Transverse colon (tissue), 4 donors: ENCODE results near the gene APOL3. TPM values are rescaled to one million over a fixed set of nuclear protein-coding genes. Genes with fewer than 3 reads are reported as not detected.

ENCODE experiments used
- DNase-seq: peaks from one replicate; pipeline ENCODE4 v3.0.0-alpha.2; 2019
- H3K27ac ChIP-seq, 4 donors: fragments of 200-600 bp; sonication (generic); 2 replicates each; pipeline ENCODE4 v1.5.1; 2016 to 2018; ENCODE audit warnings: inconsistent platforms in 4 of 4
- H3K27me3 ChIP-seq: fragments of 200-600 bp; sonication (generic); 2 replicates; pipeline ENCODE4 v1.5.1; 2017; ENCODE audit warnings: inconsistent platforms
- H3K36me3 ChIP-seq, 4 donors: fragments of 200-600 bp; sonication (generic); 2 replicates each; pipeline ENCODE4 v1.5.1; 2017 to 2019; ENCODE audit warnings: inconsistent platforms in 4 of 4
- H3K4me1 ChIP-seq, 4 donors: fragments of 200-600 bp; sonication (generic); 2 replicates each; pipeline ENCODE4 v1.5.1; 2017 to 2020; ENCODE audit warnings: inconsistent platforms in 4 of 4
- H3K4me3 ChIP-seq, 4 donors: fragments of 200-600 bp; sonication (generic); 1 replicate in 1 of 4; 2 replicates in 3 of 4; pipeline versions ENCODE4 v1.5.1 to v1.6.1; 2017 to 2019; ENCODE audit warnings: inconsistent platforms in 4 of 4
- H3K9me3 ChIP-seq, 2 donors: fragments of 200-600 bp; sonication (generic); 2 replicates each; pipeline ENCODE4 v1.5.1; 2017 to 2019; ENCODE audit warnings: inconsistent platforms in 2 of 2
- EP300 ChIP-seq: sonication (generic); formaldehyde crosslinking; IDR thresholded peaks from one replicate; pipeline ENCODE4 v1.6.1; 2017; ENCODE audit warnings: antibody characterized with exemption, low read depth
- POLR2A ChIP-seq: fragments of 450-650 bp; IDR thresholded peaks from one replicate; pipeline ENCODE4 v1.6.1; 2016; ENCODE audit warnings: antibody characterized with exemption, mild to moderate bottlenecking, moderate library complexity
- POLR2AphosphoS5 ChIP-seq, 3 donors: sonication (generic); formaldehyde crosslinking; IDR thresholded peaks; one replicate each; pipeline ENCODE4 v1.6.1; 2016; ENCODE audit warnings: antibody characterized with exemption in 3 of 3
- WGBS, 2 donors: methylation state at CpG; one replicate each; pipeline ENCODE4 v1.1.5; 2018; ENCODE audit warnings: low coverage in 1 of 2; 5-methylcytosine and 5-hydroxymethylcytosine counted together
- in situ Hi-C, 4 donors: fragments of 200-750 bp; cut with MboI; loops; one replicate each; pipeline versions ENCODE4 v1.15.0 to v1.15.1; 2017; ENCODE audit warnings: low sequenced_read_pairs in 3 of 4, low pct_ligation_motif_present in 1 of 4, low pct_unique_long_range_greater_than_20kb in 1 of 4
- intact Hi-C: fragments of 100-400 bp; cut with DNase I; formaldehyde crosslinking; loops from one replicate; pipeline ENCODE4 v1.15.1; 2023; ENCODE audit warnings: low total_unique reads
- total RNA-seq, 4 donors: library from RNA; depleted of rRNA; stranded (reverse); fragments of >200 nt; gene quantifications; one replicate each; pipeline ENCODE4 v1.1.0, GENCODE V29; 2016
- TF ChIP-seq, protein P1 (sequence below), 5 experiments: fragments of 200-600 bp in 3 of 5; fragments of 450-650 bp in 2 of 5; sonication (generic) in 3 of 5; IDR thresholded peaks; 1 replicate in 2 of 5; 2 replicates in 3 of 5; pipeline ENCODE4 v1.5.1; 2016 to 2017; ENCODE audit warnings: antibody characterized with exemption in 5 of 5, inconsistent platforms in 3 of 5, mild to moderate bottlenecking in 2 of 5, moderate library complexity in 1 of 5

The APOL3 gene
- total RNA-seq, 4 donors from 2014 or later: 8.7 to 53.9 (median 19.4) TPM

GRCh38 chr22:36117053-36117554 lies 43.5 kb downstream of the APOL3 start:
- H3K36me3 ChIP-seq: no peaks in the 10 kb centered on the region
- DNase-seq: no peak
- H3K4me1 ChIP-seq: no peaks in the 10 kb centered on the region
- TF ChIP-seq POLR2AphosphoS5 (IDR thresholded peaks at IDR 0.05): no peak
- no peak for TF ChIP-seq POLR2A
- TF ChIP-seq, protein P1, sequence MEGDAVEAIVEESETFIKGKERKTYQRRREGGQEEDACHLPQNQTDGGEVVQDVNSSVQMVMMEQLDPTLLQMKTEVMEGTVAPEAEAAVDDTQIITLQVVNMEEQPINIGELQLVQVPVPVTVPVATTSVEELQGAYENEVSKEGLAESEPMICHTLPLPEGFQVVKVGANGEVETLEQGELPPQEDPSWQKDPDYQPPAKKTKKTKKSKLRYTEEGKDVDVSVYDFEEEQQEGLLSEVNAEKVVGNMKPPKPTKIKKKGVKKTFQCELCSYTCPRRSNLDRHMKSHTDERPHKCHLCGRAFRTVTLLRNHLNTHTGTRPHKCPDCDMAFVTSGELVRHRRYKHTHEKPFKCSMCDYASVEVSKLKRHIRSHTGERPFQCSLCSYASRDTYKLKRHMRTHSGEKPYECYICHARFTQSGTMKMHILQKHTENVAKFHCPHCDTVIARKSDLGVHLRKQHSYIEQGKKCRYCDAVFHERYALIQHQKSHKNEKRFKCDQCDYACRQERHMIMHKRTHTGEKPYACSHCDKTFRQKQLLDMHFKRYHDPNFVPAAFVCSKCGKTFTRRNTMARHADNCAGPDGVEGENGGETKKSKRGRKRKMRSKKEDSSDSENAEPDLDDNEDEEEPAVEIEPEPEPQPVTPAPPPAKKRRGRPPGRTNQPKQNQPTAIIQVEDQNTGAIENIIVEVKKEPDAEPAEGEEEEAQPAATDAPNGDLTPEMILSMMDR (IDR thresholded peaks at IDR 0.05): no peak
- TF ChIP-seq EP300: no peak
- in situ Hi-C loops (loop anchor here in 2 of 4 donors (25.0 kb wide), 3 partner anchors 480 to 705 kb away; partner anchors contain the start of genes APOL6 (in 1 of the 2), MB (in 1 of the 2) and MCM5 (in 1 of the 2)), intact Hi-C loops (no loop called here)
- WGBS, 2 donors: 70 to 94% methylated on average over 2 to 6 of the region's 9 CpGs
- H3K9me3 ChIP-seq: no peaks in the 10 kb centered on the region
- no peak overlapping the region for H3K27ac ChIP-seq
- H3K27me3 ChIP-seq: no peaks in the 10 kb centered on the region
- no peak overlapping the region for H3K4me3 ChIP-seq

- DNase-seq: no peak
- no peak overlapping the region for H3K4me3 ChIP-seq
- no peaks in the 10 kb centered on the region for H3K27me3 ChIP-seq
- H3K36me3 ChIP-seq: no peaks in the 10 kb centered on the region
- H3K27ac ChIP-seq: no peak overlapping the region
- H3K4me1 ChIP-seq: no peaks in the 10 kb centered on the region
- WGBS, 2 donors: 67 to 87% methylated on average over 1 to 2 of the region's 2 CpGs
- no peaks in the 10 kb centered on the region for H3K9me3 ChIP-seq
- in situ Hi-C loops (loop anchor here in 2 of 4 donors (25.0 kb wide), 3 partner anchors 479 to 704 kb away; partner anchors contain the start of genes APOL6 (in 1 of the 2), MB (in 1 of the 2) and MCM5 (in 1 of the 2)), intact Hi-C loops (no loop called here)
- TF ChIP-seq EP300 (no peak), POLR2AphosphoS5 (IDR thresholded peaks at IDR 0.05) (no peak), POLR2A (no peak)
- TF ChIP-seq, protein P1 (IDR thresholded peaks at IDR 0.05): no peak
Observed at GRCh38 chr22:36116127-36116526, 44.4 kb downstream of the APOL3 start.

DNA sequence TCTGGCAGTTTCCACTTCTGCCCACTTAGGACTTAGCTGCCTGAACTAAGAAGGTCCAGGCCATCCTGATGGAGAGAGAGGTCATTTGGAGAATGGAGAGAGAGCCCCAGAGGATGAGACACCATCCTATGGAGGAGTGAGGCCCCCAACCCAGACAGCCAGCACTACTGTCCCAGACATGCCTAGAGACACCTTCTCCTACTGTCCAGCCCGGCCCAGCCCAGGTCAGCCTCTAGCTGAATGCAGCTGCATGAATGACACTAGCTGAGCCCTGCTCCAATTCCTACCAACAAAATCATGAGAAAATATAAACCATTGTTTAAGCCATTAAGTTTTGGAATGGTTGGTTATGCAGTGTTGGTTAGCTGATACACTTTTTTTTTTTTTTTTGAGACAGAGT lies 47.4 kb downstream of the APOL3 start:
- Histone ChIP-seq H3K4me1 (no peaks in the 10 kb centered on the region), H3K9me3 (no peaks in the 10 kb centered on the region), H3K27me3 (no peaks in the 10 kb centered on the region), H3K4me3 (no peak overlapping the region), H3K27ac (no peak overlapping the region), H3K36me3 (no peaks in the 10 kb centered on the region)
- 80 to 90% methylated on average over 1 of the region's 1 CpG for WGBS, 2 donors
- DNase-seq: no peak
- TF ChIP-seq POLR2AphosphoS5 (IDR thresholded peaks at IDR 0.05): no peak
- no peak for TF ChIP-seq EP300
- no peak for TF ChIP-seq POLR2A
- intact Hi-C loops: no loop called here
- in situ Hi-C loops: loop anchor here in 2 of 4 donors (25.0 kb wide), 3 partner anchors 476 to 701 kb away; partner anchors contain the start of genes APOL6 (in 1 of the 2), MB (in 1 of the 2) and MCM5 (in 1 of the 2)

- in situ Hi-C loops: loop anchor here in 2 of 4 donors (25.0 kb wide), 3 partner anchors 474 to 699 kb away; partner anchors contain the start of genes APOL6 (in 1 of the 2), MB (in 1 of the 2) and MCM5 (in 1 of the 2)
- WGBS, 2 donors: 94 to 100% methylated on average over 1 to 6 of the region's 6 CpGs
- no peaks in the 10 kb centered on the region for H3K36me3 ChIP-seq
- DNase-seq: no peak
- H3K27ac ChIP-seq: no peak overlapping the region
- intact Hi-C loops: no loop called here
- no peak for TF ChIP-seq EP300
- no peak for TF ChIP-seq POLR2AphosphoS5 (IDR thresholded peaks at IDR 0.05)
- TF ChIP-seq, protein P1 (IDR thresholded peaks at IDR 0.05): no peak
- no peak for TF ChIP-seq POLR2A
- H3K27me3 ChIP-seq: no peaks in the 10 kb centered on the region
- H3K9me3 ChIP-seq: no peaks in the 10 kb centered on the region
- H3K4me3 ChIP-seq: no peak overlapping the region
- no peaks in the 10 kb centered on the region for H3K4me1 ChIP-seq
Observed at GRCh38 chr22:36111316-36111715, 49.2 kb downstream of the APOL3 start.
